Stimulated activated CD4-positive, alpha-beta T cell treated with anti-CD3 and anti-CD28 coated beads, Interleukin-1b, Interleukin-23, amount 100 ng/mL, for 1 hour (primary cell): ENCODE results near the gene CERS4.
"Not testable (repeated sequence)": the region's sequence is repeated elsewhere in the genome, so short reads cannot be mapped to it uniquely, and the experiment has no call there.

Experiments
- DNase-seq, 2 donors: peaks; one replicate each; pipeline ENCODE4 v3.0.0-alpha.2; 2020; ENCODE audit warnings: low read depth in 2 of 2

Gene CERS4

GRCh38 chr19:8264248-8264647 lies 55.1 kb downstream of the CERS4 start:
- not testable (repeated sequence) for DNase-seq

GRCh38 chr19:8265872-8266271 lies 56.7 kb downstream of the CERS4 start:
- DNase-seq = no peak

GRCh38 chr19:8269724-8270123 lies 60.6 kb downstream of the CERS4 start:
- DNase-seq = no peak

- not testable (repeated sequence) for DNase-seq
Observed at GRCh38 chr19:8276508-8276907, 67.3 kb downstream of the CERS4 start.

GRCh38 chr19:8291337-8291736 lies 82.2 kb downstream of the CERS4 start:
- not testable (repeated sequence) for DNase-seq

GRCh38 chr19:8302357-8302691 lies 93.2 kb downstream of the CERS4 start:
- DNase-seq = no peak

- no peak for DNase-seq
Observed at GRCh38 chr19:8302734-8303133, 93.6 kb downstream of the CERS4 start.

- no peak for DNase-seq
Observed at GRCh38 chr19:8304841-8305621, 95.9 kb downstream of the CERS4 start.

- no peak for DNase-seq
Observed at GRCh38 chr19:8305798-8306197, 96.6 kb downstream of the CERS4 start.

GRCh38 chr19:8306235-8307054 lies 97.3 kb downstream of the CERS4 start:
- DNase-seq = no peak

- DNase-seq = no peak
Observed at GRCh38 chr19:8307400-8307964, 98.3 kb downstream of the CERS4 start.

- peak; percentile 54 to 76 for DNase-seq
Observed at GRCh38 chr19:8307965-8308866, 99.0 kb downstream of the CERS4 start, which contains the start of gene CD320. Gene CD320 (minus strand): TSS chr19:8308358. CDS start chr19:8308290, 68 bp downstream.

- no peak for DNase-seq
Observed at GRCh38 chr19:8308891-8309291, 99.7 kb downstream of the CERS4 start.

- no peak for DNase-seq
Observed at GRCh38 chr19:8310342-8311055, 101.3 kb downstream of the CERS4 start.

- no peak for DNase-seq
Observed at GRCh38 chr19:8311461-8312260, 102.5 kb downstream of the CERS4 start.
